Stimulated activated naive CD8-positive, alpha-beta T cell treated with anti-CD3 and anti-CD28 coated beads, Interleukin-15, Interleukin-2, amounts not matched to agents 100 U/mL and 50 U/mL, for 24 hours (primary cell): ENCODE measurements around the gene NDUFB11.

ENCODE experiments used
- ATAC-seq: fragments of 150-1000 bp; cut with Tn5 transposase; one replicate; pipeline ENCODE4 v1.10.0; 2021
- DNase-seq: peaks from one replicate; pipeline ENCODE4 v3.0.0; 2021

Gene NDUFB11

DNA sequence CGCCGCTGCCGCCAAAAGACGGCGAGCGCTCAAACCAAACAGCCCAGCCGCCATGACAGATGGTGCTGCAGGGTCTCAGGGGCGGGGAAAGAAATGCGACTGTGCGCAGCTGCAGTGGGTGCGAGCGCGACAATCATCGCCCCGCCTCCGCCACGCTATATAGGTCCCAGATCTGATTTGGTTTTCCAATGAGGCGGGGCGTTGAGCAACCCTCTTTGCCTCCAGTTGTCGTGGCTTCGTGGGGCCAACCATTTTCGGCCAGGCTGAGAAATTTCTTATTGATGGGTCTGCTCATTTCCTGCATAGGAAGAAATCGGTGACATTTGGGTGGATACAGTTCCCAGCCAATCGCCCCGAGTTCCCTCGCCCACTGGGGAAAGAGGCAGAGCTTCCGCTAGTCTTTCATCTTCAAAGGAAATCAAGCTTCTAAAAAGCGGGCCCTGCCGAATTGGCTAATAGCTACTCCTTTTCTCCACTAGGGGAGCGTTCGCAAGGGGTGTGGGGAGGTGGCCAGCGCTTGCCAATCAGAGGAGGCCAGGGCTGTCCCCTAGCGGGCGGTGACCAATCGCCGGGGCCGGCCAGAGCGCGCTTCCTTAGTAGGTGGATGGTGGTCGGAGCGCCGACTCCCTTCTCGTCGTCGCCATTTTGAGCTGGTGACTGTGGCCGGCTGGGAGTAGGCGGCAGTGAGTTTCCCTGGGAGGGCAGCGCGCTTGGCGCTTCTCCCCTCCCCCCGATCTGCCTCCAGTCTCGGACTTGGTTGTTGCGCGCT lies at the start of gene NDUFB11, which contains the start of gene RBM10:
Gene NDUFB11 (minus strand): TSS at position 77 of the 769 bp plus-strand sequence. CDS start 23 bp downstream, at position 54.
Gene RBM10 (plus strand): TSS at position 596 of the 769 bp plus-strand sequence. CDS start 2,261 bp downstream, outside the sequence.
- ATAC-seq (peak; percentile 95), DNase-seq (peak; percentile 87)

DNA sequence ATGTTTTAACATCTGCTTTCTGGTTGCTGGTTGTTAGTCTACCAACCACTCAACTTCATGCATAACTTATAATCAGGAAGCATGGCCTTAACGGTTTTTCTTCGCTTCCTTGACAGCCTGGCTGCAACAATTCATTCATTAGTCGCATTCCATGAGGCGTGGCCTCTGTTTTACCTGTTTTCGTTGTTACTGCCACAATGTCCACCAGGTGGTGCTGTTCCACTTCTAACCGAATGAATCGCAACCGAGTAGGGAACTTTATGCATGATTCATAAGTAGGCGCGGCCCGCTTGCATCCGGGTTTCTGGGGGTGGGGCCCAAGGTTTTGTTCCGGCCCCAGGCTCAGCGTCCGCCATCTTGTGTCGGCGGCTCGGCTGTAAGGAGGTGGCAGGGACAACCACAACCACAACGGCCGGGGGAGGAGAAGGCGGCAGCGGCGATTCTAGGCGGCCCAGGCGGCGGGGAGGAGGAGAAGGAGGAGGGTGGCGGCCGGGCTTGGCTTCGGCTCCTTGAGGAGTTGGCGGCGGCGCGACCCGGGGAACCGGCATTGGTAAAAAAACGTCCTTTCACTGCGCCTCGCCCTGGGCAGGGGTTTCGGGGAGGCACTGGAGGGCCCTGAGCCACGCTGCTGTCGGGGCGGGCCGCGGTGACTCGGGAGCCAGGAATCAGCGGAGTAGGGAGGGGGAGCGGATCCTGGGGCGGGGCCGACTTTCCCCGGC lies 49.1 kb upstream of the NDUFB11 start, which contains the start of gene UBA1:
Gene UBA1 (plus strand): TSS at position 355 of the 719 bp plus-strand sequence. CDS start 4,974 bp downstream, outside the sequence.
- ATAC-seq (peak; percentile 65), DNase-seq (peak; percentile 88)

DNA sequence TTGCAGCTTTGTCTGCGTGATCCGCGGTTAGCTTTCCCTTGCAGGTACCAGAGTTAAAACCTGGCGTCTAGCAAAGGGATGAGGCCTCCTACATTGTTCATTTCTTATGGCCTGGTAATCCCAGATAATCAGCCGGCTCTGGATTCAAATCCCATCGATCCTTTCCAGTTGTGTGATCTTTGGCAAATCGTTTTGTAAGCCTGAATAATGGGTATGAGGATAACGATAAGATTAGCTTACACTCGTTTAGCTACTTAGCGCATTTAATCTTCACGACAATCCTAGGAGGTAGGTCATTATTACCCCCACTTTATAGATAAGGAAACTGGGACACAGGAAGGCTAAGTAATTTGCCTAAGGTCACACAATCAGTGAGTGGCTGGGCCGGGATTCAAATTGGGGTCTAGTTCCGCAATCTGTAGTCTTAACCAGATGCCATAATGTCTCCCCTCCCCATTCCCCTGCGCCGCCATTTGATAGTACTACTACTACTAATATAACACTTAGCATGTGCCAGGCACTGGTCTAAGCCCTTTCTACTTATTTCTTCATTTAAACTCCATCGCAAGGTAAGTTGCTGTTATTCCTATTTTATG lies 47.4 kb upstream of the NDUFB11 start:
- no peak for ATAC-seq
- DNase-seq = no peak

DNA sequence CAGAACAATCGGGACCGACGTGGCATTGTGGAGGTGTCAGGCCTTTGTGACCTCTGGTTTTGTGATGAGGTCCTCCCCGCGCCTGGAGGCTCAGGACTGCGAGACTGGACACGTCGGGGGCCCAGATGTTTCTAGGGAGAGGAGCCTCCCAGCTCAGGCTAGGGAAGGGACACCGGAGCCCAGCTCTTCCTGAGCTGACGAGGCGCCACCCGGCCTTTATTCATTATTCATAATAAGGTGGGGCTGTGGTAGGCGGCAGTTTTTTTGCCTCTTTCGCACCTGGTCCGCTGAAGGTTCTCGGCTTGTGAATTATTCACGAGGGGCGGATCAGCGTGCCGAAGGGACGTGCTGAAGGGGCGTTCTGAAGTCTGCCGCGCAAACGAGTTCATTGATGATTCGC lies 46.8 kb upstream of the NDUFB11 start:
- ATAC-seq (no peak), DNase-seq (peak; percentile 47)

DNA sequence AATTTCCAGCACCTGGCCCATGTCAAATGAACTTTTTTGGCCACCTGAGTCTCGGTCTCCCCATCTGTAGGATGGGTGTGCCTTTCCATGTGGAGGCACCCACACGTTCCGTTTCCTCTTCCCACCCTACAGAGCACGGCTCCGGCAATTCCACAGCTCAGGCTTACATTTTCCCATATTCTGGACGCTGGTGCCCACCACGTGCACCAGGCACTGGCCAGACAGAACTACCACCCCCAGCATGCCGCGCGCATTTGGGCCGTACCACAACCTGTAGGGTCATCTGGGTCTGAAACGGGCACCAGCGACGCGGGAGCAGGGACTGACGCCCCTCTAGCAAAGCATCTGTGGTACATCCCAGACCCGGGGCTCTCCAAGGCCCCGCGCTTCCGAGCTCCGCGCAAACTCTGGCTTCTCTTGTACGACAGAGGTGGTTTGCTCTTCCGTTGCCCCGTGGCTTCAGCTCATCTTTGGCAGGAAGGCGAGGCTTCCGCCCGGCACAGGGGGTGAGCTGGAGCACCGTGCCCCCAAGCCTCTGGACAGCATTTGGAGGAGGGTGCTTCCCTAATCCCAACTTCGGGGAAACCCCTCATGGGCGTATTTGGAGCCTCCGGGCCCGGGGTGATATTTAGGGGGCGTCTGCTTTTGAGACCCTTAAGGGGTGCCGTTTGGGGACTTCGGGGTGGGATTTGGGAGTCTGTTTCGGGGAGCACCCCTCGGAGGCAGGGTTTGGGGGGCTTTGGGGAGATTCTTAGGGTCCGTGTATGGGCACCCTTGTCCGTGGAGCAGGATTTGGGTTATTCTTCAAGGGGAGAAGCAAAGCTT lies 46.2 kb upstream of the NDUFB11 start:
- ATAC-seq = peak; percentile 84

DNA sequence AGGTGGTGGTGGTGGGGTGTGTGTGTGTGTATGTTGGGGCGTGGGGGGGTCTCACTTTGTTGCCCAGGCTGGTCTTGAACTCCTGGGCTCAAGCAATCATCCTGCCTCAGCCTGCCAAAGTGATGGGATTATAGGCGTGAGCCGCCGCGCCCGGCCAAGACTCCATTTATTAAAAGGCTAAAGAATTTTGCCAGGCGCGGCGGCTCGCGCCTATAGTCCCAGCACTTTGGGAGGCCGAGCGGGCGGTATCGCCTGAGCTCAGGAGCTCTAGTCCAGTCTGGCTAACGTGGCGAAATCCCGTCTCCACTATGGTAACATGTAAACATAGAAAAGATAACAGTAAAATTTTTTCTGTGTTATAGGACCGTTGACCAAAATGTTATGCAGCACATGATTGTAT lies 45.4 kb upstream of the NDUFB11 start:
- ATAC-seq = no peak
- DNase-seq = no peak

More for the DNA sequence above, 46.2 kb upstream of the NDUFB11 start:
- DNase-seq = peak; percentile 81

DNA sequence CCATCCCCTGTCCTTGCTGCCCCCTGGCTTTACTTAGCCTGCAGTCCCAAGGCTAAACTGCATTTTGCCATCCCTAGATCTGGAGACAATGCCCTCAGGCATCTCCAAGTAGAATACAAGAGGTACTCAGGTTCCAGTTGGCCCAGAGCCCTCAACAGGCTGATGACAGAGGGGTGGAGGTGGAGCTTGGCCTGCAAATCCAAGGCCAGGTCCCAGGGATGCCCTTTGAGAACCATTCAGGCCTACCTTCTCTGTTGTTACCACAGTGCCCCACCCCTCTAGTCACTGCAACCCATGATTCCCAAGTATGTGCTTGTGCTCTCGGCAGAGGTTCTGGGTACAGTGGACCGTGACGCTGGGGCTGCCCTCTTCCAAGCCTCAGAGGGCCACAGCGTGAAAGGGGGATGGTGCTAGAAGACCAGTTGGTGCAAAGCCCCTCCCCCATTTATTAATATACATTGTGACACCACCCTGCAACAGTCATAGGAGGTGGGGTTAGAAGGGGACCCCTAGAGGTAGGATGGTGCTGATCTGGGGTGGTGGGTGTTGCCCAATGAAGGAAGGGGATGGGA lies 42.7 kb upstream of the NDUFB11 start:
- DNase-seq (no peak), ATAC-seq (no peak)

DNA sequence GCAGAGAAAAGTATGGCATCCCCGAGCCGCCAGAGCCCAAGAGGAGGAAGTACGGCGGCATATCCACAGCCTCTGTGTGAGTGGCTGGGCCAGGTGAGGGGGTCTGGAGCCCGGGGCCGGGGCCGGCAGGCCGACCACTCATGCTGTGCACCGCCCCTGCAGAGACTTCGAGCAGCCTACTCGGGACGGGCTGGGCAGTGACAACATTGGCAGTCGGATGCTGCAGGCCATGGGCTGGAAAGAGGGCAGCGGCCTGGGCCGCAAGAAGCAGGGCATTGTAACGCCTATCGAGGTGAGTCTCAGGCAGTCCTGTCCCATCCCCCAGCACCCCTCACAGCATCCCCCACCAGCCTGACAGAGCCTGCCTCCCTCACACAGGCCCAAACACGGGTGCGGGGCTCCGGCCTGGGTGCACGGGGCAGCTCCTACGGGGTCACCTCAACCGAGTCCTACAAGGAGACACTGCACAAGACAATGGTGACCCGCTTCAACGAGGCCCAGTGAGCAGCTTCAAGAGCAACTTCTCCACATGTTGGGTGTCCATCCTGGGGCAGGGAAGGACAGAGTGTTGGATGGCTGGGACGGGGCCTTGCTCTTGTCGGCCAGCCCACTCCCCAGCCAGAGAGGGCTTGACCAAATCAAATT lies 41.7 kb upstream of the NDUFB11 start:
- DNase-seq = no peak
- no peak for ATAC-seq

DNA sequence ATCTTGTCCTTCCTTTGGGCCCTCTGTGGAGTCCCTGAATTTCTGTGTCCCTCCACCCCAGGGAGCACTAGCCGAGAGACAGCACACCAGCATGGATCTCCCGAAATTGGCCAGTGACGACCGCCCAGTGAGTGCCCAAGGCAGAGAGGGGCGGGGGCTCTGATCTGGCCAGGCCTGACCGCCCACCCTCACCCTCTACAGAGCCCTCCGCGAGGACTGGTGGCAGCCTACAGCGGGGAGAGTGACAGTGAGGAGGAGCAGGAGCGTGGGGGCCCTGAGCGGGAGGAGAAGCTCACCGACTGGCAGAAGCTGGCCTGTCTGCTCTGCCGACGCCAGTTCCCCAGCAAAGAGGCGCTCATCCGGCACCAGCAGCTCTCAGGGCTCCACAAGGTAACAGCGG lies 40.7 kb upstream of the NDUFB11 start:
- no peak for ATAC-seq
- no peak for DNase-seq

DNA sequence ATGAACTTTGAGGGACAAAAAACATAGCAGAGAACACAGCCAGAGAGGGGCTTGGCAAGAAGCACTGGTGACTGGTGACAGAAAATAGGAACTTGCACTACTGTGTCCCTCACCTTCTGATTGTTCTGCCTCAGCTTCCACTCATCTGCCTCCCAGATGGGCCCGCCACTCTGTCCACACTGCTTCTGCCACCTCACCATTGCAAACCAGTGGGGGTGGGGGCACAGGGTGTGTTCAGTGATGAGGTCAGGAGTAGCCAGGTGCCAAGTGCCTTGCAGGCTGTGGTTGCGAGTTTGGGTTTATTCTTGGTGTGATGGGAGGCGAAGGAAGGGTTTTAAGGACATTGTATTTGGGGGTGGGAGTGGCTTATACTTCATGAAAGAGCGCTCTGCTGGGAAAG lies 40.0 kb upstream of the NDUFB11 start:
- ATAC-seq (no peak), DNase-seq (no peak)

DNA sequence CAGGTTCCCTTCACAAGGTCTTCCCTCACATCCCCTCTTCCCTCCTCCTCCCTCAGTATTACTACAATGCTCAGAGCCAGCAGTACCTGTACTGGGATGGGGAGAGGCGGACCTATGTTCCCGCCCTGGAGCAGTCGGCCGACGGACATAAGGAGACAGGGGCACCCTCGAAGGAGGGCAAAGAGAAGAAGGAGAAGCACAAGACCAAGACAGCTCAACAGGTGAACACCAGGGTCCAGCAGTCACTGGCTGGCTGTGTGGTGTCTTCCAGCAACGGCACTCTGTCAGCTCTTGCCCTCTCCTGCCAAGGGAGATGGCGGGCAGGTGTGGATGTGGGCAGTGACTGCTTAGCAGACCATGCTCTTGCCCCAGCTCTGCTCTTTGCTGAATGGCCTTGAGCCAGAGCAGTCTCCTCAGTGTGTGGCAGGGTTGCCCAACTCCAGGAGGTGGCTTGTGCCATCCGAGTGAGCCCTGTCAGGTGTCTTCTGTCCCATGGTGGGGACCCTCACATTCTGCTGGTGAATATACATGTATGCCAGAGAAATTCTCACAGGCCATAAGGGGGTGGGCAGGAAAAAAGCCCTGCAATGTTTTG lies 37.7 kb upstream of the NDUFB11 start:
- DNase-seq (no peak), ATAC-seq (no peak)

DNA sequence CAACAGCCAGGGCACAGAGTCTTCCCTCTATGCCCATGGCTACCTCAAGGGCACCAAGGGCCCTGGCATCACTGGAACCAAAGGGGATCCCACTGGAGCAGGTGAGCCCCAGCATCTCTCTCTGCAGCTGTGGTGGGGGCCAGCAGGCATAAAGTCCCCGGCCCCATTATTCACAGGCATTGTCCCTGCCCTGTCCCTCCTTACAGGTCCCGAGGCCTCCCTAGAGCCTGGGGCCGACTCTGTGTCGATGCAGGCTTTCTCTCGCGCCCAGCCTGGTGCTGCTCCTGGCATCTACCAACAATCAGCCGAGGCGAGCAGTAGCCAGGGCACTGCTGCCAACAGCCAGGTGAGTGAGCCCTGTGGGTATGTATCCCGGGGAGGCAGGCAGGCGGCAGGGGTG lies 36.8 kb upstream of the NDUFB11 start:
- ATAC-seq (no peak), DNase-seq (no peak)

DNA sequence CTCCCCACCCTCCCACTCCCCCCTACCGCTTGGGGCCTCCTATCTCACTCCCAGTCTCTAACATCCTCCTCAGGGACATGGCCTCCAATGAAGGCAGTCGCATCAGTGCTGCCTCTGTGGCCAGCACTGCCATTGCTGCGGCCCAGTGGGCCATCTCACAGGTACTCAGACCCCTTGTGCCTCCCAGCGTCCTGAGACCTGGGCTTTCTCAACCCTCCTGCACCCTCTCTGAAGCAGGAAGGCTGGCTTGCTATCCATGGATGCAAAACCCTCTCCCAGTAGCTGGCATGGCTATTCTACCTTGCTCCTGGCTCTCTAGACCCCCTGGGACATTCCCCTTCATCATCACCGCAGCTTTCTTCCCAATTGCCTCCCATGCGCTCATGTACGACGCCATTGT lies 35.8 kb upstream of the NDUFB11 start:
- DNase-seq (no peak), ATAC-seq (no peak)

DNA sequence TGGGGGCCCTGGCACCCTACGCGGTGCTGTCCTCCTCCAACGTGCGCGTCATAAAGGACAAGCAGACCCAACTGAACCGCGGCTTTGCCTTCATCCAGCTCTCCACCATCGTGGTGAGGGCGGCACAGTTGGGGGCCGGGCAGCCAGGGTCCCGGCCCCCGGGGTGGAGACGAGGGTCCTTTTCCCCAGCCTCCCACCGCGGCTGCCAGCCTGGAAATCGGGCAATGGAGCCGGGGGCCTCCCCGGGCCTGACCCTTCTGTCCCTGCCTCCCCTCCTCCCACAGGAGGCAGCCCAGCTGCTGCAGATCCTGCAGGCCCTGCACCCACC lies 35.4 kb upstream of the NDUFB11 start:
- no peak for ATAC-seq
- no peak for DNase-seq

DNA sequence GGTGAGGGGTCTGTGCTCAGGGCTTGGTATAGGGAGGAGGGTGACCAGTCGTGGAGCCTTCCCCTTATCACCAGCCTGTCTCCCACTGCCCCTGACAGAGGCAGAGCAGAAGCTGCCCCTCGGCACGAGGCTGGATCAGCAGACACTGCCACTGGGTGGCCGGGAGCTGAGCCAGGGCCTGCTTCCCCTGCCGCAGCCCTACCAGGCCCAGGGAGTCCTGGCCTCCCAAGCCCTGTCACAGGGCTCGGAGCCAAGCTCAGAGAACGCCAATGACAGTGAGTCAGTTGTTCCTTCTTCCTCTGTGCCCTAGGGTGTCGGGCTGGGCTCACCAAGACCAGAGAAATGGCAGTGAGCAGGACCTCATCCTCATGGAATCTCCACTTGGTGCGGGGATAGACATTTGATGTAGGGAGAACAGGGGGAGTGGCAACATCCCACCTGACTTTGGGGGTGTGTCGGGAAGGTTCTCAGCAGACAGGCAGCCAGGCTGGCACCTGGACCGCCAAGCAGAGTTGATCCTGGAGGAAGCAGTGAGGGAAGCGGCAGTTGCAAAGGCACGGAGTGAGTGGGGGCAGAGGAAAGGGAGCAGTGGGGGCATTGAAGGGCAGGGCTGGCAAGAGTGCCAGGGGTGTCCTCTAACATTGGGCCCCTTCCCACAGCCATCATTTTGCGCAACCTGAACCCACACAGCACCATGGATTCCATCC lies 34.9 kb upstream of the NDUFB11 start:
- ATAC-seq (no peak), DNase-seq (no peak)

DNA sequence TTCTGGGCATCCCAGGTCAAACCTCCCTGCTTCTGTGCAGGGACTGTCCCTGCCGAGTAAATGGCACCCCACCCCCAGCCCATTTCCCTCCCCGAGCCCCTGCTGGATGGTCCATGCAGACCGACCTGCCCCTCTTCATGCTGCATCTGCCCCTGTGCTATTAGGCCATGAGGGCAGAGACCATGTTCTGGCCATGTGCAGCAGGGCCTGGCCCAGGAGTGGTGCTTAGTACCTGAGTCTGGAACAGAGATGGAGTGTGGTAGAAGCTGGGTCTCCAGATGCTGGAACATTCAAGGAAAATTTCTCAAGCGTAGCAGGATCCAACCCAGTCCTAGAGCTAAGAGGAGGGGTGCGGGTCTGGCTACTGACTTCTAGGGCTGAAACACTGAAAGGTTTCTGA lies 33.8 kb upstream of the NDUFB11 start:
- DNase-seq (no peak), ATAC-seq (no peak)

DNA sequence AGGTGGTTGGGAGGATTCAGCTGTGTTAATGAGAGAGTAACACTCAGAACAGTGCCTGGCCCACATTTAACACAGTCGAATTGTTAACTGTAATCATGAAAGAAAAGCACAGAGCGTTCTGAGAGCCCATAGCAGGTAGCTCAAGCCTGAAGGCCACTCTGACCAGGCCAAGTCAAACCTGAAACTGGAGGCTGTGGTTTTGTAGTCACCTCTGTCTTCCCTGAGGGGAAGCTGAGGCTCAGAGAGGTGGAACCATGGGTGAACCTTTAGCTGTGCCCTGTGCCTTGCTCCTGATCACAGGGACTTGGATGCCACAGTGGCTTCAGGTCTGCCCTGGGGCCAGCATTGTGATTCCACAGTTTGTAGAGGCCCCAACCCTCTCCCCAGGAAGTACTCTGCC lies 32.6 kb upstream of the NDUFB11 start:
- DNase-seq (no peak), ATAC-seq (no peak)

DNA sequence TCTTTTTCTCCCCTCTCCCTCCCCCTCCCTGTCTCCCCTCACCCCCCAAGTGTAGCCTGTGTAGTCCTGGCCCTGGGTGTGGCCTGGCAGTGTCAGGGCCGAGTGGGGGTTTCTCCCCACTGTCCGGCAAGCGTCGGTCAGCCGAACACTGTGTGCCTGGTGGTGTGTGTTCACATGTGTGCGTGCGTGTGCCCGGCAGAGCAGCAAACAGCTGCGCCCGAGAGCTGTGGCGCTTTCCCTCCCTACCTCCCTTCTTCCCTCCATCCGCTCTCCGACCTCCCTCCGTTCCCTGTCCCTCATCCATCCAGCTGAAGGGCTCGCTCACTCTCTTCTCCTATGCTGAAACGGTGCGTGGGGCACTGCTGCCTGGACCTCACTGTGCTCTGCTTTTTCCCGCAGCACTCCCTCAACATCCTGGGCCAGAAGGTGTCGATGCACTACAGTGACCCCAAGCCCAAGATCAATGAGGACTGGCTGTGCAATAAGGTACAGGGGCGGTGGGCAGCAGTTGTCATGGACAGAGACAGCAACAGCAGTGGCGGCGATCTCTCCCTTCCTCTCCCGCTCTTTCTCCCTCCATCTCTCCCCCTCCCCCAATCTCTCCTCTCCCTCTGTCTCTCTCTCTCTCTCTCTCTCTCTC lies 31.7 kb upstream of the NDUFB11 start:
- ATAC-seq = no peak
- DNase-seq = no peak

DNA sequence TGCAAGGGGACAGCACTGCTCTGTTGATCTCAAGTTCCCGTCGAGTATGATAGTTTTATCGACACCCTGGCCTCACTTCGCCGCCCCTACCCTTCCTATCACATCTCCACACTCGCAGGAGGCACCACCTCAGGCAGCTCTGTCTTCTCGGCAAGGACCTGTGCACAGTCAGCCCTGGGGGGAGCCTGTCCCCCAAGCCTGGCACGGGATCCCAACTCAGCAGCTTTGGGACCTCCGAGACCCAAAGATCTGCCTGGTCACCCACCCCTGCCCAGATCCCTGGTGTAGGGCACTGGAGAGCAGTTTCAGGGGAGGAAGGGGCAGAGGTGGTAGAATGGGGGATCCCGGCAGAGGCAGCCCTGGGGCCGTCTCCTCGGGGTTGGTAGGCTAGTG lies 31.1 kb upstream of the NDUFB11 start:
- ATAC-seq = no peak
- no peak for DNase-seq
